ENCODE results near the gene CYLD. TPM values are rescaled to one million over a fixed set of nuclear protein-coding genes. Genes with fewer than 3 reads are reported as not detected.

The CYLD gene
- total RNA-seq, 4 donors from 2014 or later, result 24.3 to 56.1 (median 30.0) TPM

DNA sequence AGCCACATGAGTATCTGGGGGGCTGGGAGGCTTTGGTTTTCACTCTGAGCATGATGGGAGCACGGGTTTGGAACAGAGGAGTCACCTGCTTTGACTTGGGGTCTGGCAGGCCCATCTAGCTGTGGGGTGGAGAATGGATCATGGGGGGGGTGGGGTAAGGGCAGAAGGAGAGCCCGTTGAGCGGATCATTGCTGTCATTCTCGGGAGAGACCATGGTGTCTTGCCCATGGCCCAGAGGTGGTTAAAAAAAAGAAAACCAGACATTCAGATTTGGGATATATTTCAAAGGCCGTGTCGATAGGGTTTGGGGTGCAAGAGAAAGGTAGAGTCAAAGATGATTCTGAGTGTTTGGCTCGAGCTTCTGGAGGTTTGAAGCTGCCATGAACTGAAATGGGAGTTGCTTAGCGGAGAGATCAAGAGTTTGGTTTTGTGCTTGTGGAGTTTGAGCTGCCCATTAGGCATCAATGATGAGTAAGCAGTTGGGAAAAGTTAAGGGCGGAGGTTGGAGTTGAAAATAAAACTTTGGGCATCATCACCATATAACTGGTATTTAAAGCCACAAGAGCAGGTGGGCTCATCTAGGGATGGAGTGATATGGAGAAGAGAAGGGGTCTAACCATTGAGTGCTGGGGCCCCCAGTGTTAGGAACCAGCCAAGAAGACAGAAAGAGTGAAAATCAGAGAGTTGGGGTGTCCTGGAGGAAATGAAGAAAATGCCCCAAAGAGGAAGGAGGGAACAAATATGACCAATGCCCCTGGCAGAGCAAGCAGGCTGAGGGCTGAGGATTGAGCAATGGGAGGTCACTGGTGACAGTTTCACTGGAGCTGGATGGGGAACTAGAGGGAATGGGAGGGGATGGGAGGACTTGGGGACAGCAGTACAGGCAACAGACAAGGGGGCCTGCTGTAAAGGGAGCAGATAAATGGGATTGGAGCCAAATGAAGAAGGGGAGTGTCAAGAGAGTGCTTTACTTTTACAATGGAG is 46.6 kb upstream of the CYLD start:
- Histone ChIP-seq H3K27ac (peak overlapping the region in 3 of 4 donors; percentile 61 to 77 (median 69)), H3K9me3 (no peaks in the 10 kb centered on the region), H3K27me3 (no peaks in the 10 kb centered on the region), H3K4me3 (no peak overlapping the region), H3K4me1 (peaks cover 7 to 38% (median 19%) of the 10 kb centered on the region in 4 donors), H3K36me3 (no peaks in the 10 kb centered on the region)
- no peak for TF ChIP-seq POLR2A (IDR thresholded peaks at IDR 0.05)
- no peak for TF ChIP-seq CTCF (IDR thresholded peaks at IDR 0.05)
- DNase-seq, result no peak

- Histone ChIP-seq H3K27ac (peak overlapping the region in 3 of 4 donors; percentile 61 to 77 (median 69)), H3K4me3 (no peak overlapping the region), H3K27me3 (no peaks in the 10 kb centered on the region), H3K9me3 (no peaks in the 10 kb centered on the region), H3K36me3 (no peaks in the 10 kb centered on the region), H3K4me1 (peaks cover 7 to 38% (median 19%) of the 10 kb centered on the region in 4 donors)
- TF ChIP-seq CTCF (IDR thresholded peaks at IDR 0.05) (no peak), POLR2A (IDR thresholded peaks at IDR 0.05) (no peak)
- DNase-seq, result no peak
Observed at GRCh38 chr16:50696126-50696525, 45.8 kb upstream of the CYLD start.

DNA sequence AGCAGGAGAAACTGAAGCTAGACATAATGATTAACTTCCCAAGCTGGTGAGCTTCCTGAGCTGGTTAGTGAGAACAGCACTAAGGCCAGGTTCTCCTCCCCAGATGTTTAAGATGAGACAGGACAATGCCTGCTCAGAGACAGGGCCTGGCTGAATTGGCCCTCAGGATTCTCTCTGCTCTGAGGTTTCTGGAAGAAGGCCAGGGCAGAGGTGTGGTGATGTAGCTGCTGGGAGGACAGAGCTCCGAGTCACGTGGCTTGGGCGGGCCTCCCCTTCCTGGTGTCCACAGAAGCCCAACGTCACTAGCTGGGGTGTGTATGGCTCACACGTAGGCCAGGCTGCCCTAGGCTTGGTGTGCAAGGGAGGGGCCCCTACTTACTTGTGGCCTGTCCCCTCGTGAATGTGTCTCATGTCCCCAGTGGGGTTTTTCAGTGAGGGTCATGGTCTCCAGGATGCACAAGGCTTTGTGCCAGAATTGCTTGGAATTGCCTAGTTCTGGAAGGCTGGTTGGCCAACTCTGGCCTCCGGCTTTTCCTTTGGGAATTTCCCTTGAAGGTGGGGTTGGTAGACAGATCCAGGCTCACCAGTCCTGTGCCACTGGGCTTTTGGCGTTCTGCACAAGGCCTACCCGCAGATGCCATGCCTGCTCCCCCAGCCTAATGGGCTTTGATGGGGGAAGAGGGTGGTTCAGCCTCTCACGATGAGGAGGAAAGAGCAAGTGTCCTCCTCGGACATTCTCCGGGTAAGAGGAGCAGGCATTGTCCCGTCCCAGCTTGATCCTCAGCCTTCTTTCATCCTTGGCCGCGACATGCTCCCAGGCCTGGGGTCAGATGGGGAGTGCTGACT is 45.1 kb upstream of the CYLD start:
- H3K36me3 ChIP-seq, result no peaks in the 10 kb centered on the region
- no peak for TF ChIP-seq CTCF (IDR thresholded peaks at IDR 0.05)
- peak in 1 of 2 donors; percentile 7 for TF ChIP-seq POLR2A (IDR thresholded peaks at IDR 0.05)

GRCh38 chr16:50697421-50697715 is 44.5 kb upstream of the CYLD start:
- TF ChIP-seq POLR2A (IDR thresholded peaks at IDR 0.05) (no peak), CTCF (IDR thresholded peaks at IDR 0.05) (no peak)
- Histone ChIP-seq H3K36me3 (no peaks in the 10 kb centered on the region), H3K27ac (peak overlapping the region; percentile 61 to 77 (median 70)), H3K4me1 (peaks cover 7 to 38% (median 19%) of the 10 kb centered on the region in 4 donors), H3K4me3 (peak overlapping the region in 1 of 4 donors; percentile 37), H3K9me3 (no peaks in the 10 kb centered on the region), H3K27me3 (no peaks in the 10 kb centered on the region)
- no peak for DNase-seq

More for the DNA sequence above, 45.1 kb upstream of the CYLD start:
- Histone ChIP-seq H3K27ac (peak overlapping the region in 3 of 4 donors; percentile 61 to 77 (median 69)), H3K4me3 (no peak overlapping the region), H3K27me3 (no peaks in the 10 kb centered on the region), H3K9me3 (no peaks in the 10 kb centered on the region), H3K4me1 (peaks cover 7 to 38% (median 19%) of the 10 kb centered on the region in 4 donors)
- DNase-seq, result peak; percentile 70 to 93 (median 79)

GRCh38 chr16:50697881-50698767 is 43.8 kb upstream of the CYLD start:
- H3K36me3 ChIP-seq, result no peaks in the 10 kb centered on the region
- H3K9me3 ChIP-seq, result no peaks in the 10 kb centered on the region
- DNase-seq, result peak in 1 of 3 donors; percentile 51
- no peaks in the 10 kb centered on the region for H3K27me3 ChIP-seq
- H3K27ac ChIP-seq, result peak overlapping the region; percentile 61 to 77 (median 70)
- peaks cover 7 to 38% (median 19%) of the 10 kb centered on the region in 4 donors for H3K4me1 ChIP-seq
- TF ChIP-seq CTCF (IDR thresholded peaks at IDR 0.05) (no peak), POLR2A (IDR thresholded peaks at IDR 0.05) (no peak)
- H3K4me3 ChIP-seq, result peak overlapping the region; percentile 37 to 45 (median 42)
